ENCODE data around the gene LCK.

The LCK gene

DNA sequence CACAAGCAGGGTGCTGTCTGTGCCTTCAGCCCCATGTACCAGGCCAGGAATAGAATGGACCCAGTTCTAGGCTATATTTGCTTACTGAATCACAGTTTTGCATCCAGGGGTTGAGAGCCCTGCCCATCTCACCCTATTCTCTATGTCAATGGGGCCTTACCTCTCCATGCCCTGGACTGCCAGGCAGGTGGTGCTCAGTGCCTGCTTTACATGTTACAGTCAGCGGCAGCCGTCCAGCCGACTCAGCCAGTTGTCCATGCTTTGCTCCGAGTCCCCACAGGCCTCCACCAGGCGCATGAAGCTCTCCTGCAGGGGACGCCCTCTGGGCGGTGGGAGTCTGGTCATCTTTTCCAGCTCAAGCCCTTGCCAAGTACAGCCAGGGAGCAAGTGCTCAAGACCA is 16.3 kb upstream of the LCK start:
- Histone ChIP-seq H3K4me3 (IDR thresholded peaks at IDR 0.05; ENCODE audit: insufficient read depth, low read depth, low read length) (no peak overlapping the region), H3K27me3 (ENCODE audit: insufficient read depth, low read depth) (no peaks in the 10 kb centered on the region), H4K20me1 (ENCODE audit: insufficient read depth) (no peaks in the 10 kb centered on the region), H3K9ac (no peak overlapping the region), H2AFZ (ENCODE audit: low read depth) (no peak overlapping the region), H3K36me3 (ENCODE audit: insufficient read depth) (no peaks in the 10 kb centered on the region), H3K4me1 (ENCODE audit: low read depth, poor library complexity, severe bottlenecking) (no peaks in the 10 kb centered on the region), H3K4me2 (no peak overlapping the region), H3K79me2 (ENCODE audit: insufficient read depth, low read depth) (no peaks in the 10 kb centered on the region), H3K27ac (no peak overlapping the region)
- TF ChIP-seq, protein P1, sequence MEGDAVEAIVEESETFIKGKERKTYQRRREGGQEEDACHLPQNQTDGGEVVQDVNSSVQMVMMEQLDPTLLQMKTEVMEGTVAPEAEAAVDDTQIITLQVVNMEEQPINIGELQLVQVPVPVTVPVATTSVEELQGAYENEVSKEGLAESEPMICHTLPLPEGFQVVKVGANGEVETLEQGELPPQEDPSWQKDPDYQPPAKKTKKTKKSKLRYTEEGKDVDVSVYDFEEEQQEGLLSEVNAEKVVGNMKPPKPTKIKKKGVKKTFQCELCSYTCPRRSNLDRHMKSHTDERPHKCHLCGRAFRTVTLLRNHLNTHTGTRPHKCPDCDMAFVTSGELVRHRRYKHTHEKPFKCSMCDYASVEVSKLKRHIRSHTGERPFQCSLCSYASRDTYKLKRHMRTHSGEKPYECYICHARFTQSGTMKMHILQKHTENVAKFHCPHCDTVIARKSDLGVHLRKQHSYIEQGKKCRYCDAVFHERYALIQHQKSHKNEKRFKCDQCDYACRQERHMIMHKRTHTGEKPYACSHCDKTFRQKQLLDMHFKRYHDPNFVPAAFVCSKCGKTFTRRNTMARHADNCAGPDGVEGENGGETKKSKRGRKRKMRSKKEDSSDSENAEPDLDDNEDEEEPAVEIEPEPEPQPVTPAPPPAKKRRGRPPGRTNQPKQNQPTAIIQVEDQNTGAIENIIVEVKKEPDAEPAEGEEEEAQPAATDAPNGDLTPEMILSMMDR (conservative IDR thresholded peaks at IDR 0.05; ENCODE audit: low read depth, low read length), result no peak

DNA sequence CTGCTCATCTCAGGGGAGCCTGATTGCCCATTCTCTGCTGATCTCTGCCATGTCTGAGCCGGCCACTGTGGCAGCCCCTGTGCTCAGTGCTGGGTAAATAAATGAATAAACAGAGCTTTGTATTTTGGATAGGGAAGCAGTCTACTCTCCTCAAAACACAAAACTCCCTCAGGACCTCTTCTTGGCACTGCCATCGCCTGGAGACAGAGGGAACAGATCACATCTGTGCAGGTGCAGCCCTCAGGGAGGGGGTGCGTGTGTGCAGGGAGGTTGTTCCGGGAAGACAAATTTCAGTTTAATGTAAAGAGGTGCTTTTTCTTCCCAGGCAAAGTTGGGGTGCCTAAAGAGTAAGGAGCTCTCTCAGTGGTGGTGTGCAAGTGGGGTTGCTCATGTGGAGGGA is 11.7 kb upstream of the LCK start:
- TF ChIP-seq, protein P1 (conservative IDR thresholded peaks at IDR 0.05; ENCODE audit: low read depth, low read length), result no peak
- Histone ChIP-seq H3K79me2 (ENCODE audit: insufficient read depth, low read depth) (no peaks in the 10 kb centered on the region), H3K4me1 (ENCODE audit: low read depth, poor library complexity, severe bottlenecking) (no peaks in the 10 kb centered on the region), H3K36me3 (ENCODE audit: insufficient read depth) (no peaks in the 10 kb centered on the region), H2AFZ (ENCODE audit: low read depth) (no peak overlapping the region), H3K9ac (no peak overlapping the region), H3K27ac (no peak overlapping the region), H4K20me1 (ENCODE audit: insufficient read depth) (no peaks in the 10 kb centered on the region), H3K27me3 (ENCODE audit: insufficient read depth, low read depth) (no peaks in the 10 kb centered on the region), H3K4me2 (no peak overlapping the region), H3K4me3 (IDR thresholded peaks at IDR 0.05; ENCODE audit: insufficient read depth, low read depth, low read length) (no peak overlapping the region)

DNA sequence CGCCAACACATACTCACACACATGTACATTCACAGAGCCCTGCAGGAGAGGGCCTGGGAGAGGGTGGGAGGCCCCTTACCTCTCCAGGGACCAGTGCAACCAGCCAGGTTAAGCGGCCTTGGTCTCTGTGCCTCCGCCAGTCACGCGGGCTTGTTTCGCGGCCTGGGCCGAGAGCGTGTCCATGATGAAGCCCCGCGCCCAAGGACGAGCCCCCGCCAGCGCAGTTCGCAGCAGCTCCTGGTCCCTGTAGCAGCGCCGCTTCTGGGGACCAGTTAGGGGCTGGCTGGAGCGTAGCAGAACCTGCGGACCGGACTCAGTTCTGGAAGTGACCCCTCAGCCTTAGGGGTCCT is 11.3 kb upstream of the LCK start:
- Histone ChIP-seq H3K4me1 (ENCODE audit: low read depth, poor library complexity, severe bottlenecking) (no peaks in the 10 kb centered on the region), H4K20me1 (ENCODE audit: insufficient read depth) (no peaks in the 10 kb centered on the region), H3K9ac (no peak overlapping the region), H3K79me2 (ENCODE audit: insufficient read depth, low read depth) (no peaks in the 10 kb centered on the region), H3K4me2 (no peak overlapping the region), H3K27ac (no peak overlapping the region), H3K4me3 (IDR thresholded peaks at IDR 0.05; ENCODE audit: insufficient read depth, low read depth, low read length) (no peak overlapping the region), H2AFZ (ENCODE audit: low read depth) (no peak overlapping the region), H3K27me3 (ENCODE audit: insufficient read depth, low read depth) (no peaks in the 10 kb centered on the region), H3K36me3 (ENCODE audit: insufficient read depth) (no peaks in the 10 kb centered on the region)
- TF ChIP-seq, protein P1 (conservative IDR thresholded peaks at IDR 0.05; ENCODE audit: low read depth, low read length), result no peak

DNA sequence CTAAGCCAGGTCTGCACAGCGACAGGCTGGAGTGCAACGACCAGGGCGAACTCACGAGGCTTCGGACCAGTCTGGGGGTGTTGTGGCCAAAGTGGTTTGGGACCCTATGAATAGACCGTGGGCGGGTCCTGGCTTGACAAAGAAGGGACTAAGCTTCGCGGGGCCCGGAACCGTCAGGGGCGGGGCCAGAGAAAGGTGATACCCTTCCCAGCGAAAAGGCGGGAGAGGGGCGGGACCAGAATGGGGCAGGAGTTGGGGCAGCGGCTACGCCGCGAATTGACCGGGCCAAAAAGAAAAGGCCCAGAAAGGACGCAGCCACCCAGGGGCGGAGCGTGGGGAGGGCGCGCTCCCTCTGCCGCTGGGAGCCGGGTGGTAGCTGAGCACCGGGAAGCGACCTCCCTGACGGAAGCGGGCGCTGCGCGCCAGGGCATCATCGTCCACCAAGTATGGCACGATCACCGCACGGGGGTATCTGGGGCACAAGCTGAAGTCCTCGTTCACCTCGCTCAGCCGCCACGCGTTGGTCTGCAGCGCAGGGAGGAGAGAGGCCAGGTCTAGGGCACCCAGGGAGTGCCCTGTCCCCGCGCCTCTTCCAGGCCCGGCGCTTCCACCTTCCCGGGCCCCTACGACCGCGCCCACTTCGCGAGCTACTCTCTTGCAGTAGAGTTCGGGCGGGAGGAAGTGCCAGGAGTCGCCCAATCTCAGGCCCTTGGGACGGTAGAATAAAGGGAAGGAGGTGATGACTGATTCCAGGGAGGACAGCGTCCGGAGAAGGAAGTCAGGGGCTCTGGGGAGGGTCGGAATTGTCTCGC is 10.7 kb upstream of the LCK start:
- Histone ChIP-seq H3K36me3 (ENCODE audit: insufficient read depth) (no peaks in the 10 kb centered on the region), H4K20me1 (ENCODE audit: insufficient read depth) (no peaks in the 10 kb centered on the region), H3K79me2 (ENCODE audit: insufficient read depth, low read depth) (no peaks in the 10 kb centered on the region), H3K4me1 (ENCODE audit: low read depth, poor library complexity, severe bottlenecking) (no peaks in the 10 kb centered on the region), H3K4me2 (peak overlapping the region; percentile 29; the same call in 1 of the 2 replicates), H3K4me3 (IDR thresholded peaks at IDR 0.05; ENCODE audit: insufficient read depth, low read depth, low read length) (no peak overlapping the region), H3K9ac (no peak overlapping the region), H2AFZ (ENCODE audit: low read depth) (peak overlapping the region; percentile 38; the same call in 1 of the 2 replicates), H3K27ac (no peak overlapping the region), H3K27me3 (ENCODE audit: insufficient read depth, low read depth) (no peaks in the 10 kb centered on the region)
- TF ChIP-seq, protein P1 (conservative IDR thresholded peaks at IDR 0.05; ENCODE audit: low read depth, low read length), result no peak

All from KMS-11 (cell line).